Prostate gland (tissue), 2 donors: ENCODE results near the gene RBP5.

ENCODE experiments used
- POLR2A ChIP-seq: fragments of 450-650 bp; IDR thresholded peaks from one replicate; pipeline ENCODE4 v1.6.1; 2016; ENCODE audit warnings: antibody characterized with exemption, mild to moderate bottlenecking
- POLR2AphosphoS5 ChIP-seq: sonication (generic); formaldehyde crosslinking; IDR thresholded peaks from one replicate; pipeline ENCODE4 v1.6.1; 2017; ENCODE audit warnings: antibody characterized with exemption
- TF ChIP-seq, protein P1 (sequence below), 4 experiments: fragments of 200-600 bp in 2 of 4; fragments of 450-650 bp in 2 of 4; sonication (generic) in 2 of 4; IDR thresholded peaks; 1 replicate in 3 of 4; 2 replicates in 1 of 4; pipeline ENCODE4 v1.5.1; 2016 to 2019; ENCODE audit warnings: antibody characterized with exemption in 4 of 4, mild to moderate bottlenecking in 2 of 4, moderate library complexity in 2 of 4

DNA sequence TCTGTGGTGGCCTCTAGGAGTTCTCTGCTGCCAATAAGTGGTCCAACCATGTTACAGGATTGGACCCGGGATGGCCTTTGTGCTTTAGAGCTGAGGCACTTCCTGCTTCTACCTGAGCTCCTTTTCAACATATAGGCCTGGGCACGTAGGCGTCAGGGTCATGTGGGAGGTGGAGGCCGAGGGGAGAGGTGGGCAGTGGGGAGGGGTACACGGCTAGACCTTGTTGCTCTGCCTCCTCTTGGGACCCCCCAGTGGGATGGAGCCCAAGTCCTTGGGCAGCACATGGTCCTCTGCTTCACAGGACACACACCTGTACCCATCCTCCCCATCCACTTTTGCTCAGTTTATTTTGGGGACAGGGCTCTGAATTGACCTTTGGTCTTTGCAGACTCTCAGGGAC, 7.4 kb downstream of the RBP5 start:
- TF ChIP-seq POLR2AphosphoS5 (no peak), POLR2A (no peak)
- TF ChIP-seq, protein P1, sequence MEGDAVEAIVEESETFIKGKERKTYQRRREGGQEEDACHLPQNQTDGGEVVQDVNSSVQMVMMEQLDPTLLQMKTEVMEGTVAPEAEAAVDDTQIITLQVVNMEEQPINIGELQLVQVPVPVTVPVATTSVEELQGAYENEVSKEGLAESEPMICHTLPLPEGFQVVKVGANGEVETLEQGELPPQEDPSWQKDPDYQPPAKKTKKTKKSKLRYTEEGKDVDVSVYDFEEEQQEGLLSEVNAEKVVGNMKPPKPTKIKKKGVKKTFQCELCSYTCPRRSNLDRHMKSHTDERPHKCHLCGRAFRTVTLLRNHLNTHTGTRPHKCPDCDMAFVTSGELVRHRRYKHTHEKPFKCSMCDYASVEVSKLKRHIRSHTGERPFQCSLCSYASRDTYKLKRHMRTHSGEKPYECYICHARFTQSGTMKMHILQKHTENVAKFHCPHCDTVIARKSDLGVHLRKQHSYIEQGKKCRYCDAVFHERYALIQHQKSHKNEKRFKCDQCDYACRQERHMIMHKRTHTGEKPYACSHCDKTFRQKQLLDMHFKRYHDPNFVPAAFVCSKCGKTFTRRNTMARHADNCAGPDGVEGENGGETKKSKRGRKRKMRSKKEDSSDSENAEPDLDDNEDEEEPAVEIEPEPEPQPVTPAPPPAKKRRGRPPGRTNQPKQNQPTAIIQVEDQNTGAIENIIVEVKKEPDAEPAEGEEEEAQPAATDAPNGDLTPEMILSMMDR (IDR thresholded peaks at IDR 0.05) = no peak
